HG02571 (cell line): ENCODE results near the gene CLINT1.
"Not testable (repeated sequence)": the region's sequence is repeated elsewhere in the genome, so short reads cannot be mapped to it uniquely, and the experiment has no call there.

ENCODE experiments used
- ATAC-seq: cut with Tn5 transposase; IDR thresholded peaks from one replicate; pipeline ENCODE4 v1.9.1; 2021; ENCODE audit warnings: mild to moderate bottlenecking, moderate library complexity; ENCODE audit not compliant: unreplicated experiment

Gene CLINT1

GRCh38 chr5:157858527-157859226 lies at the start of gene CLINT1:
TSS of gene CLINT1 (minus strand) at chr5:157859145. CDS start at chr5:157858970, 175 bp downstream.
- peak; percentile 45 for ATAC-seq

GRCh38 chr5:157908459-157908858 lies 49.5 kb upstream of the CLINT1 start:
- ATAC-seq, result no peak

- no peak for ATAC-seq
Observed at GRCh38 chr5:157907479-157907878, 48.5 kb upstream of the CLINT1 start.

- ATAC-seq, result no peak
Observed at GRCh38 chr5:157903117-157903450, 44.1 kb upstream of the CLINT1 start.

GRCh38 chr5:157902449-157903116 lies 43.6 kb upstream of the CLINT1 start:
- no peak for ATAC-seq

GRCh38 chr5:157900644-157901043 lies 41.7 kb upstream of the CLINT1 start:
- ATAC-seq, result no peak

GRCh38 chr5:157893611-157894010 lies 34.7 kb upstream of the CLINT1 start:
- ATAC-seq, result no peak

- ATAC-seq, result no peak
Observed at GRCh38 chr5:157892974-157893373, 34.0 kb upstream of the CLINT1 start.

- no peak for ATAC-seq
Observed at GRCh38 chr5:157890836-157891597, 32.1 kb upstream of the CLINT1 start.

- no peak for ATAC-seq
Observed at GRCh38 chr5:157888814-157889532, 30.0 kb upstream of the CLINT1 start.

GRCh38 chr5:157886796-157887380 lies 27.9 kb upstream of the CLINT1 start:
- no peak for ATAC-seq

- ATAC-seq, result not testable (repeated sequence)
Observed at GRCh38 chr5:157885051-157885450, 26.1 kb upstream of the CLINT1 start.

- not testable (repeated sequence) for ATAC-seq
Observed at GRCh38 chr5:157881498-157881897, 22.6 kb upstream of the CLINT1 start.

GRCh38 chr5:157877821-157878220 lies 18.9 kb upstream of the CLINT1 start:
- no peak for ATAC-seq

GRCh38 chr5:157874861-157875260 lies 15.9 kb upstream of the CLINT1 start:
- no peak for ATAC-seq

GRCh38 chr5:157870837-157871834 lies 12.2 kb upstream of the CLINT1 start:
- no peak for ATAC-seq

GRCh38 chr5:157867751-157868387 lies 8.9 kb upstream of the CLINT1 start:
- ATAC-seq, result no peak

GRCh38 chr5:157866536-157866935 lies 7.6 kb upstream of the CLINT1 start:
- no peak for ATAC-seq

- ATAC-seq, result no peak
Observed at GRCh38 chr5:157865781-157866180, 6.8 kb upstream of the CLINT1 start.
